A549 (cell line): Measurements from ENCODE around the gene SEPTIN2. TPM values are rescaled to one million over a fixed set of nuclear protein-coding genes. Genes with fewer than 3 reads are reported as not detected.

ENCODE experiments used
- ATAC-seq, 2 experiments: fragments of 200-7000 bp in 1 of 2; fragments of >200 bp in 1 of 2; cut with Nextera tagmentation in 1 of 2; cut with Tn5 transposase in 1 of 2; 3 replicates each; pipeline versions ENCODE4 v1.8.0 to v1.9.1; 2018 to 2020; ENCODE audit warnings: mild to moderate bottlenecking in 1 of 2, moderate library complexity in 1 of 2
- CTCF ChIA-PET: fragments of 300-600 bp; sonication (Branson Sonifier 250); formaldehyde crosslinking; extraction: SDS; loops from one replicate; lab custom pipeline; 2021; ENCODE audit warnings: antibody characterized with exemption, inconsistent platforms; lab: Yijun Ruan, JAX
- POLR2A ChIA-PET: fragments of 350-600 bp; formaldehyde crosslinking; extraction: SDS; loops from one replicate; lab custom pipeline; 2021; ENCODE audit warnings: antibody characterized with exemption, inconsistent platforms; lab: Yijun Ruan, JAX
- DNase-seq, 2 experiments: peaks; one replicate each; pipeline versions ENCODE4 v3.0.0 to v3.0.0-alpha.2; 2011 to 2016; ENCODE audit warnings: low read depth in 1 of 2, low spot score in 1 of 2
- FAIRE-seq: peaks from 2 replicates; lab custom pipeline; 2011; peaks lifted over from hg19 to GRCh38; lab: Jason Lieb, UNC
- H3K27ac ChIP-seq, 2 experiments: fragments of >200 bp; sonication (Bioruptor Twin); formaldehyde crosslinking; 3 replicates each; pipeline ENCODE4 v1.5.1; 2016 to 2017
- H3K4me1 ChIP-seq: fragments of >200 bp; sonication (Bioruptor Twin); formaldehyde crosslinking; 3 replicates; pipeline ENCODE4 v1.6.1; 2016
- H3K4me2 ChIP-seq: fragments of >200 bp; sonication (Bioruptor Twin); formaldehyde crosslinking; 3 replicates; pipeline ENCODE4 v1.6.1; 2016
- H3K4me3 ChIP-seq: fragments of >200 bp; sonication (Bioruptor Twin); formaldehyde crosslinking; 3 replicates; pipeline ENCODE4 v1.5.1; 2016
- H3K9me3 ChIP-seq: fragments of >200 bp; sonication (Bioruptor Twin); formaldehyde crosslinking; 3 replicates; pipeline ENCODE4 v1.6.1; 2016
- BHLHE40 ChIP-seq: IDR thresholded peaks from 2 replicates; pipeline ENCODE4 v1.6.1; 2012; ENCODE audit warnings: low read depth, low read length, inconsistent platforms
- CBX8 ChIP-seq: fragments of 200-600 bp; sonication (generic); IDR thresholded peaks from 2 replicates; pipeline ENCODE4 v1.6.1; 2016
- CEBPB ChIP-seq, 2 experiments: fragments of >200 bp in 1 of 2; sonication (Bioruptor Twin) in 1 of 2; formaldehyde crosslinking in 1 of 2; IDR thresholded peaks; 2 replicates each; pipeline ENCODE4 v1.6.1; 2012 to 2016
- CHD4 ChIP-seq: fragments of 200-600 bp; sonication (generic); IDR thresholded peaks from 2 replicates; pipeline ENCODE4 v1.6.1; 2016; ENCODE audit warnings: antibody characterized with exemption, mild to moderate bottlenecking, borderline replicate concordance
- EHMT2 ChIP-seq: fragments of 200-600 bp; sonication (generic); IDR thresholded peaks from 2 replicates; pipeline ENCODE4 v1.6.1; 2016; ENCODE audit warnings: antibody characterized with exemption, low read depth, mild to moderate bottlenecking, moderate library complexity
- ESRRA ChIP-seq: fragments of 150-350 bp; IDR thresholded peaks from 2 replicates; pipeline ENCODE4 v1.6.1; 2014; ENCODE audit warnings: mild to moderate bottlenecking, low read length, borderline replicate concordance
- FOSL2 ChIP-seq, 2 experiments: fragments of 450-650 bp in 1 of 2; fragments of >200 bp in 1 of 2; sonication (Bioruptor Twin) in 1 of 2; formaldehyde crosslinking; IDR thresholded peaks; 2 replicates each; pipeline versions ENCODE4 v1.5.0 to v1.6.1; 2016 to 2020; ENCODE audit warnings: mild to moderate bottlenecking in 1 of 2, moderate library complexity in 1 of 2
- FOXS1 ChIP-seq: fragments of 250-450 bp; sonication (Bioruptor Pico); IDR thresholded peaks from 2 replicates; pipeline ENCODE4 v1.5.0; 2020; ENCODE audit warnings: mild to moderate bottlenecking, moderate library complexity
- GATA3 ChIP-seq: IDR thresholded peaks from 2 replicates; pipeline ENCODE4 v1.6.1; 2012; ENCODE audit warnings: borderline replicate concordance
- HEYL ChIP-seq: fragments of 250-450 bp; sonication (Bioruptor Pico); IDR thresholded peaks from 2 replicates; pipeline ENCODE4 v1.8.0; 2021; ENCODE audit warnings: mild to moderate bottlenecking, moderate library complexity
- HOXA7 ChIP-seq: fragments of 250-450 bp; sonication (Bioruptor Pico); IDR thresholded peaks from 2 replicates; pipeline ENCODE4 v1.5.0; 2020; ENCODE audit warnings: mild to moderate bottlenecking, moderate library complexity
- HOXB5 ChIP-seq: fragments of 250-450 bp; sonication (Bioruptor Pico); IDR thresholded peaks from 2 replicates; pipeline ENCODE4 v1.5.0; 2020; ENCODE audit warnings: mild to moderate bottlenecking, moderate library complexity
- MAFK ChIP-seq: fragments of 450-650 bp; IDR thresholded peaks from 2 replicates; pipeline ENCODE4 v1.6.1; 2014; ENCODE audit not compliant: partially characterized antibody
- MAZ ChIP-seq: fragments of 150-350 bp; IDR thresholded peaks from 2 replicates; pipeline ENCODE4 v1.6.1; 2014; ENCODE audit warnings: antibody characterized with exemption, low read depth, low read length, borderline replicate concordance
- MYC ChIP-seq: IDR thresholded peaks from 2 replicates; pipeline ENCODE4 v1.6.1; 2012; ENCODE audit warnings: mild to moderate bottlenecking, inconsistent platforms, low read length, improper control_type of control experiment, borderline replicate concordance
- NPAS2 ChIP-seq: fragments of 250-450 bp; sonication (Bioruptor Pico); IDR thresholded peaks from 2 replicates; pipeline ENCODE4 v1.8.0; 2022; ENCODE audit warnings: mild to moderate bottlenecking, moderate library complexity, borderline replicate concordance
- POLR2A ChIP-seq: IDR thresholded peaks from 2 replicates; pipeline ENCODE4 v1.6.1; 2012; ENCODE audit warnings: mild to moderate bottlenecking, low read length
- RAD21 ChIP-seq, 2 experiments: fragments of >200 bp in 1 of 2; sonication (Bioruptor Twin) in 1 of 2; formaldehyde crosslinking in 1 of 2; IDR thresholded peaks in 1 of 2; conservative IDR thresholded peaks in 1 of 2; 2 replicates in 1 of 2; 3 replicates in 1 of 2; pipeline ENCODE4 v1.6.1; 2012 to 2018; ENCODE audit warnings: inconsistent platforms in 1 of 2
- RFX5 ChIP-seq: fragments of 450-650 bp; IDR thresholded peaks from 2 replicates; pipeline ENCODE4 v1.7.1; 2014; ENCODE audit warnings: antibody characterized with exemption, mild to moderate bottlenecking, moderate library complexity
- RNF2 ChIP-seq: fragments of 200-600 bp; sonication (generic); IDR thresholded peaks from 2 replicates; pipeline ENCODE4 v1.6.1; 2016; ENCODE audit warnings: low read depth, mild to moderate bottlenecking, antibody characterized with exemption, moderate library complexity, borderline replicate concordance
- SMC3 ChIP-seq: fragments of >200 bp; sonication (Bioruptor Twin); formaldehyde crosslinking; IDR thresholded peaks from 3 replicates; pipeline ENCODE4 v1.6.1; 2018; ENCODE audit warnings: inconsistent platforms
- SREBF2 ChIP-seq: fragments of 450-650 bp; IDR thresholded peaks from 2 replicates; pipeline ENCODE4 v1.6.1; 2014; ENCODE audit warnings: mild to moderate bottlenecking, moderate library complexity
- TFCP2L1 ChIP-seq: fragments of 250-450 bp; sonication (Bioruptor Pico); IDR thresholded peaks from 2 replicates; pipeline ENCODE4 v1.5.0; 2021; ENCODE audit warnings: mild to moderate bottlenecking
- ZFP36 ChIP-seq: fragments of 450-650 bp; IDR thresholded peaks from 2 replicates; pipeline ENCODE4 v1.6.1; 2014; ENCODE audit warnings: borderline replicate concordance; ENCODE audit not compliant: partially characterized antibody
- ZNF302 ChIP-seq: fragments of 250-450 bp; sonication (Bioruptor Pico); IDR thresholded peaks from 2 replicates; pipeline ENCODE4 v1.9.0; 2021; ENCODE audit warnings: inconsistent platforms, mild to moderate bottlenecking, moderate library complexity
- ZSCAN20 ChIP-seq: fragments of 250-450 bp; sonication (Bioruptor Pico); IDR thresholded peaks from 2 replicates; pipeline ENCODE4 v1.8.0; 2022; ENCODE audit warnings: mild to moderate bottlenecking, moderate library complexity
- WGBS: methylation state at CpG from one replicate; pipeline ENCODE4 v1.1.6; 2017; ENCODE audit errors: missing lambda C conversion rate; 5-methylcytosine and 5-hydroxymethylcytosine counted together
- polyA plus RNA-seq, 4 experiments: library from polyadenylated mRNA; depleted of rRNA in 3 of 4; stranded (reverse); fragments of >200 nt; fragmentation: RNase III in 1 of 4; extraction: RNeasy Plus Mini Kit Qiagen cat#74134 plus additional on column Dnase treatment in 1 of 4; gene quantifications; 2 replicates in 3 of 4; 3 replicates in 1 of 4; pipeline ENCODE4 v1.2.3, GENCODE V29; 2011 to 2017
- TF ChIP-seq, protein P1 (sequence below): fragments of >200 bp; sonication (Bioruptor Twin); formaldehyde crosslinking; IDR thresholded peaks from 2 replicates; pipeline ENCODE4 v1.6.1; 2016
- TF ChIP-seq, protein P2 (sequence below): fragments of 150-350 bp; IDR thresholded peaks from 2 replicates; pipeline ENCODE4 v1.6.1; 2014; ENCODE audit warnings: low read depth, mild to moderate bottlenecking, low read length
- TF ChIP-seq, protein P3 (sequence below): fragments of 250-450 bp; sonication (Bioruptor Pico); IDR thresholded peaks from 2 replicates; pipeline ENCODE4 v1.5.0; 2020; ENCODE audit warnings: low read depth, mild to moderate bottlenecking, moderate library complexity

SEPTIN2 gene
- polyA plus RNA-seq, 2 of the 4 experiments (the other 2 are of a cell fraction) = 341 to 762 TPM

DNA sequence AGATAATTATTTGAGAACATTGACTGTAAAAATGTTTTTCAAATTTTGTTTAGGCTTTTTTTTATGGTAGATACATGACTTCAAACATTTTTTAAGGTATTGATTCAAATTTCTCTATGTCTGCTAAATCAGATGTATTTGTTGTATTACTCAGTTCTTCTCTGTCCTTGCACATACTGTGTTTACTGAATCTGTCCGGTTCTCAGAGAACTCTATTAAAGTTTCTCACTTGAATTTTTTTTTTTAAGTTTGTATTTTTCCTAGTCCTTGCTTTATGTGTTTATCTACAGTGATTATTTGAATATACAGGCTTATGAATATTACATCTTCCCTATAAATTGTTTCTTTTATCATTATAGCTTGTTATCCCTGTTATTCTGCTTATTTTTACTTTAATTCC lies 5.3 kb downstream of the SEPTIN2 start:
- WGBS = 49% methylated on average over 1 of the region's 1 CpG
- Histone ChIP-seq H3K9me3 (no peaks in the 10 kb centered on the region), H3K4me2 (peak overlapping the region; percentile 97; the same call in 2 of the 3 replicates), H3K27ac (no peak overlapping the region), H3K4me3 (no peak overlapping the region), H3K4me1 (peaks cover 52% of the 10 kb centered on the region)
- TF ChIP-seq CBX8 (no peak), MAFK (no peak), ZSCAN20 (CRISPR knock-in tag) (no peak), CEBPB (IDR thresholded peaks at IDR 0.05) (no peak), GATA3 (no peak), BHLHE40 (no peak), NPAS2 (no peak)
- TF ChIP-seq, protein P1, sequence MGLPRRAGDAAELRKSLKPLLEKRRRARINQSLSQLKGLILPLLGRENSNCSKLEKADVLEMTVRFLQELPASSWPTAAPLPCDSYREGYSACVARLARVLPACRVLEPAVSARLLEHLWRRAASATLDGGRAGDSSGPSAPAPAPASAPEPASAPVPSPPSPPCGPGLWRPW = no peak
- no peak for ATAC-seq
- DNase-seq = no peak
- FAIRE-seq = no peak
- POLR2A ChIA-PET = no interaction called here
- CTCF ChIA-PET = interaction anchor here (0.6 to 1.3 kb wide), 3 partner anchors 12 to 18 kb away, joined by 3 to 4 read pairs (median 4); no protein-coding TSS in a partner anchor

DNA sequence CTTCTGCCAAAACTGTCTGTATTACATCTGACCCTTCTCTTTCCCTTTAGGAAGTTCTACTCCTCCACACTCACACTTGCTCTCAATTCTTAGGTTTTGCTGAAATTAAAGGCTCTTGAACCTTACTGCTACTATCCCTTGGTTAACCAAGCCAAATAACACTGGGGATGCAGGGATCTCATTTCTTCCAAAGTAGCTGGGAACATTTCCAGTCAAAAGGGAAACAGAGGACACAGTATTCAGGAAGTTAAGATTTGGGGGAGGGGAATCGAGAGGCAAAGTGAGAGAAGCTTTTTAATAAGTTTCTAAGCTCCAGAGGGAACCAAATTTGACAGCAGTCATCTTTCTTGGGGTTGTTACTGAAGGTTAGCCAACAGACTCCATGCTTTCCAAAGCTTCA lies 6.2 kb downstream of the SEPTIN2 start:
- TF ChIP-seq HEYL (CRISPR knock-in tag) (no peak), SMC3 (no peak), ESRRA (no peak), ZFP36 (no peak), NPAS2 (no peak), BHLHE40 (no peak), POLR2A (no peak)
- TF ChIP-seq, protein P2, sequence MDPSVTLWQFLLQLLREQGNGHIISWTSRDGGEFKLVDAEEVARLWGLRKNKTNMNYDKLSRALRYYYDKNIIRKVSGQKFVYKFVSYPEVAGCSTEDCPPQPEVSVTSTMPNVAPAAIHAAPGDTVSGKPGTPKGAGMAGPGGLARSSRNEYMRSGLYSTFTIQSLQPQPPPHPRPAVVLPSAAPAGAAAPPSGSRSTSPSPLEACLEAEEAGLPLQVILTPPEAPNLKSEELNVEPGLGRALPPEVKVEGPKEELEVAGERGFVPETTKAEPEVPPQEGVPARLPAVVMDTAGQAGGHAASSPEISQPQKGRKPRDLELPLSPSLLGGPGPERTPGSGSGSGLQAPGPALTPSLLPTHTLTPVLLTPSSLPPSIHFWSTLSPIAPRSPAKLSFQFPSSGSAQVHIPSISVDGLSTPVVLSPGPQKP = no peak
- Histone ChIP-seq H3K27ac (no peak overlapping the region), H3K9me3 (no peaks in the 10 kb centered on the region), H3K4me3 (no peak overlapping the region), H3K4me2 (peak overlapping the region; percentile 97; the same call in 1 of the 3 replicates), H3K4me1 (peaks cover 52% of the 10 kb centered on the region)
- ATAC-seq = no peak
- WGBS = 88% methylated on average over 1 of the region's 1 CpG
- DNase-seq = no peak
- no peak for FAIRE-seq
- POLR2A ChIA-PET = interaction anchor here (0.6 kb wide), 1 partner anchor 455 kb away, joined by 3 read pairs; no protein-coding TSS in a partner anchor
- CTCF ChIA-PET = interaction anchor here (1.3 kb wide), 1 partner anchor 11 kb away, joined by 4 read pairs; no protein-coding TSS in a partner anchor

DNA sequence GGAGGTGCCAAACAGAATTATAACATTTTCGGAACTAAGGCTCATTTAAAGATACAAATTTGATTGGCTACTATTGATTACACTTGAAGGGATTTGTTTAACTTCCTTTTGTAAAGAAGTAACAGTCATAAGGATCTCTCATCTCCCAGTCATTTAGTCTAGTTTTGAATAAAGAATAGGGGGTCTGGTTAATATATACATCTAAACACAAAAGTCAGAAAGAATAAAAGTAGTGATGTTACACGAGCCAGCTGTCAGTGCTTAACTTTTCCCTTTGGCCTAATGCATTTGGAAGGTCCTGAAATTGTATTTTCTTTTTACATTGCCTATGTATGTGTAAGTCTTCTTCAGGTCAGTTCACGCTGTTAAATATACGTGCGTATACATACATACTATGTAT lies 8.1 kb downstream of the SEPTIN2 start:
- no peak overlapping the region for H3K4me3 ChIP-seq
- no peak for DNase-seq
- no peak for FAIRE-seq
- ChIA-PET CTCF (interaction anchor here (0.6 to 1.7 kb wide), 3 partner anchors 9 to 183 kb away, joined by 3 to 5 read pairs (median 3); partner anchors contain the start of genes HDLBP and SEPTIN2), POLR2A (no interaction called here)
- H3K9me3 ChIP-seq = no peaks in the 10 kb centered on the region
- TF ChIP-seq TFCP2L1 (CRISPR knock-in tag) (no peak), GATA3 (no peak), ZNF302 (CRISPR knock-in tag) (no peak), HOXA7 (CRISPR knock-in tag) (no peak), FOXS1 (no peak), HOXB5 (CRISPR knock-in tag) (no peak), CHD4 (no peak), BHLHE40 (no peak), RNF2 (no peak), SMC3 (no peak), FOSL2 (IDR thresholded peaks at IDR 0.05) (no peak), FOSL2 (CRISPR knock-in tag; IDR thresholded peaks at IDR 0.05) (no peak), MAZ (no peak), MYC (no peak), SREBF2 (no peak), RAD21 (conservative IDR thresholded peaks at IDR 0.05 in 1 of 2, IDR thresholded peaks at IDR 0.05 in 1 of 2) (no peak), RFX5 (no peak), EHMT2 (no peak), CBX8 (no peak)
- TF ChIP-seq, protein P2 = no peak
- TF ChIP-seq, protein P3, sequence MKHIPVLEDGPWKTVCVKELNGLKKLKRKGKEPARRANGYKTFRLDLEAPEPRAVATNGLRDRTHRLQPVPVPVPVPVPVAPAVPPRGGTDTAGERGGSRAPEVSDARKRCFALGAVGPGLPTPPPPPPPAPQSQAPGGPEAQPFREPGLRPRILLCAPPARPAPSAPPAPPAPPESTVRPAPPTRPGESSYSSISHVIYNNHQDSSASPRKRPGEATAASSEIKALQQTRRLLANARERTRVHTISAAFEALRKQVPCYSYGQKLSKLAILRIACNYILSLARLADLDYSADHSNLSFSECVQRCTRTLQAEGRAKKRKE (CRISPR knock-in tag) = no peak
- ATAC-seq = no peak
- H3K27ac ChIP-seq = no peak overlapping the region
- WGBS = 85% methylated on average over 5 of the region's 5 CpGs
- peaks cover 36% of the 10 kb centered on the region for H3K4me1 ChIP-seq
- H3K4me2 ChIP-seq = no peak overlapping the region
